Stimulated activated CD8-positive, alpha-beta memory T cell treated with anti-CD3 and anti-CD28 coated beads, Interleukin-12 subunit alpha, Interleukin-12 subunit beta, amount 100 ng/mL, for 1 hour (primary cell): ENCODE results near the gene IFITM10.

ENCODE experiments used
- DNase-seq: peaks from one replicate; pipeline ENCODE4 v3.0.0-alpha.2; 2020; ENCODE audit warnings: low read depth

IFITM10 gene

DNA sequence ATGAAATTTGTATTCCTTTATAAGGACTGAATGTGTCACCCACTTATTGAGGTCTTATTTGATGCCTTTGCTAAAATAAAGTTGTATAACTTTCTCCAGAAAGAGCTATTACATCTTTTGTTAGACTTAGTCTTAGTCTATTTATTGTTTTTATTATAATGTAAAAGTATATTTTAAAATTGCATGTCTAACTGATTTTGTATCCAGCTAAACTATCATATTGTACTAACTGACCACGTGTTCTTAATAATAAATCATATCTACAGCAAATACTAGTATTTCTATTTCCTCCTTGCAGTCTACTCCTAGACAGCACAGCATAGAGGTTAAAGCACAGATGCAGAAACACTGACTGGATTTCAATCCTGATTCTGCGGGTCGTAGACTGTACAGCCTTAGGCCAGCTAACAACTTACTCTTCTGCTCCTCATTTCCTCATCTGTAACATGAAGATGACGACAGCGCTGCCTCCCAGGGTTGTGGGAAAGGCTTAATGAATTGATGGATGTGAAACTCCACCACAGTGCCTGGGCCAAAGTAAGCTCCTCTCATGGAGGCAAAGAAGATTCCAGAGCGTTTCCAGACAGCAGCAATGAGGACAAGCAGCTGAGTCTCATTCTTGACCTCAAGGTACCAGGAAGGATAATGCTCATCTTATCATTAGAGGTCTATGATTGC lies 13.2 kb downstream of the IFITM10 start:
- DNase-seq, result no peak

DNA sequence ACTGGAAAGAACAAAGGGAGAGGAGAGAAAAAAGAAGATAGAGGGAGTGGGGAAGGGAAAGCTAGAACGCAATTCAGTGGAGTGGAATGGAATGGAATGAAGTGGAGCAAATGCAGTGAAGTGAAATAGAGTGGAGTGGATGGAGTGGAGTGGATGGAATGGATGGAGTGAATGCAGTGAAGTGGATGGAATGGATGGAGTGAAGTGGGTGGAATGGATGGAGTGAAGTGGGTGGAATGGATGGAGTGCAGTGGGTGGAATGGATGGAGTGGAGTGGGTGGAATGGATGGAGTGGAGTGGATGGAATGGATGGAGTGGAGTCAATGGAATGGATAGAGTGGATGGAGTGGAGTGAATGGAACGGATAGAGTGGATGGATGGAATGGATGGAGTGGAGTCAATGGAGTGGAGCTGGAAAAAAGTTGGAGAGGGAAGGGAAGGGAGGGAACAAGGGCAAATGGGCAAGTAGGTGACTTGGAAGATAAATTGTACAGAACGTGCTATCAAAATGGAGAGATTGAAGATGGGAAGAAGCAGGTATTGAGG lies 13.9 kb downstream of the IFITM10 start:
- no peak for DNase-seq

DNA sequence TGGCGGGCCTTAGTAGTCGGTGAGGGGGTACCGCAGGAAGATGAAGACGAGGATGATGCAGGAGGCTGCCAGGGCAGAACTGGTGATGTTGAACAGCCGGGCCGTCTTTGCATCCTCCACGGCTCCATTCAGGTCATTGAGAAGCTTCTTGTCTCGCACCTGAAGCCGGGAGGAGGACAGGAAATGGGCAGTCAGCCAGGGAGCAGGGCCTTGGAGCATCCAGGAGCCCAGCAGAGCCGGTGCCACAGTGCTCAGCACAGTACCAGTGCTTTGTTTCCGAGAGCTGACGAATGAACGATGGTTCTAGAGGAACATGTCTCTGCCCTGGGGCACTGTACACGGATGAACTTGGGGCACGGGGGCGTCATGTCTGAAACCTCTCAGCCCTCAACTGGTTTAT lies 15.1 kb downstream of the IFITM10 start:
- no peak for DNase-seq

DNA sequence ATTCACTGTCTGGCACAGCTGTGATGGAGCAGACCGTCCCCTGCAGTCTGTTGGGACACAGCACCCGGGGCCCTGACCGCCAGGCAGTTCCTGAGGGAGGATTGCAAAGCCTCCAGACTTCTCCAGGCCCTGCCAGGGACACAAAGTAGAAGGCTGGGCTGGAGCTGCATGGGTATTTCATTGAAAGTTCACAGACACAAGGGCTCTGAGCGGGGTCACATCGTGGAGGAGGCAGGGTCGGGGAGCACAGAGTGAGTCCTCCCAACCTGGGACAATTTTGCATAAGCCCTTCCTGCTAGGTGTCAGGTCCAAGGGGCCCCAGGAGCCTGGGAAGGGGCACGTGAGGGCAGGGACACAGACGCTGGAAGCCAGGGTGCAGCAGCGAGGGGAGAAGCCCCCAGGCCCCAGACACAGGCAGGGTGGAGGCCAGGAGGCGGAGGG lies 15.7 kb downstream of the IFITM10 start:
- DNase-seq, result no peak

DNA sequence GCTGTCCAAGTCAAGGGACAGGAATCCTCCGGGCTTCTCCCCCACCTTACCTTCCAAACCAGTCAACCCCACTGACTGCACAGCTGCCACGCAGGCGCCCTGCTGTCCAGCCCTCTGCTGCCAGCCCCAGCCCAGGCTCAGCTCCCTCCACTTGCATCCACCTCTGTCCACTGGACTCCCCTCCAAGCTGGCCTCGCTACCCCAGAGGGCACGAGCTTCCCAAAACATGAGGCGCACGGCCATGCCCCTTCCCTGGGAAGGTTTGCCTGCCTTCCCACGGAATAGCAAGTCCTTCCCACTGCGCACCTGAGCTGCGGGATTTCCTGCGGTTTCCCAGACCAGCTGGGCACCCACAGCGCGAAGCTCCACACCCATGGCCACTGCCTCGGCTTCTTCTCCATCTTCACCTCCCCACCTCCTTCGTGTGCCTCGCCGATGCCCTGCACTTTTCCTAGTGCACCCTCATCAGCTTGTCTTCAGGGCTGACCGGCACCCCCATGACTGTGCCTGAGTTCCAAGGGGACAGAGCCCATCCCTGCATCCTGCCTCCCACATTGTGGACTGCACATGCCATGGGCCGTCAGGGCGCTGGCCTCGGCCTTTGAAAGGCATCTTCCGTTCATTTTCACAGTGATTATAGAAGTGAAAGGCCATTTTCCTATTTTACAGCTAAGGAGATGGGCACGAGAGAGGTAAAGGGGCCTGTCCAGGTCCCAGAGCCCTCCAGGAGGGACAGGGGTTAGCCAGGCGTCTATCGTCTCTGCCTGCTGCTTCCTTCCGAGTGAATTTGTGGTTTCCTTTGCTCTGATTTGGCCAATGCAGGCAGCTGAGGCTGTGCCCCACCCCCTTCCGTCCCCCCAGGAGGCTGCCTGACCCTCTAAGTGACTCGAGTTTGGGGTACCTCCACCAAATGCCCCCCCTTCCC lies 16.4 kb downstream of the IFITM10 start:
- no peak for DNase-seq

DNA sequence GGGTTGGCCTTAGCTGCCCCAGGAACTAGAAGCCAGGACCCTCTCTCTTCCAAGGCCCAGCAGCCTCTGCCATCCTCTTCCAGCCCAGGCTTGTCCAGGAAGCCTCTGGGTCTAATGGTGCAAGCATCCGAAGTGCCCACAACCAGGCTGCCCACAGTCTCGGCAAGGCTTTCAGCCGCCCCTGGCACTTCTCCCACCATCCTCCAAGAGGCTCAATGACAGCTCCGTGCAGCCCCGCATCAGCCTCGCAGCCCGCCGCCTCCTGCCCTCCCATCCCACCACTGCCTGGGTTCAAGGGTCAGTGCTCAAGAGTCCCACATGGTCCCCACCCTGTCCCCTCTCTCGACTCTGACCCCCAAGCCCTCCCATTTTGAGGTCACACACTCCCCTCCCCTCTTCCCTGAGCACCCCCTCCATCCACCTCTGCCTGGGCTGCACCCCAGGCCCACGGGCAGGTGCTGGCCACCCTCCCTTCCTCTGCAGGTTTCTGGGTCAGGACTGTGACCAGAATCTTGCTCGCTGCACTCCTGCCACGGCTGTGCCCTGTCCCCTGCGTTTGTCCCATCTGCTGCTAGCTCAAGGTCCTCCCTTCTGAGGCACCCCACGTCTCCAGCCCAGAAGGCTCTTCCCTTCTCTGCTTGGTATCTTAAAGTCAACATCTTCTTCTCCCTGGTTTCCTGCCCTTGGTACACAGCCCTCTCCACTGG lies 17.2 kb downstream of the IFITM10 start:
- no peak for DNase-seq

DNA sequence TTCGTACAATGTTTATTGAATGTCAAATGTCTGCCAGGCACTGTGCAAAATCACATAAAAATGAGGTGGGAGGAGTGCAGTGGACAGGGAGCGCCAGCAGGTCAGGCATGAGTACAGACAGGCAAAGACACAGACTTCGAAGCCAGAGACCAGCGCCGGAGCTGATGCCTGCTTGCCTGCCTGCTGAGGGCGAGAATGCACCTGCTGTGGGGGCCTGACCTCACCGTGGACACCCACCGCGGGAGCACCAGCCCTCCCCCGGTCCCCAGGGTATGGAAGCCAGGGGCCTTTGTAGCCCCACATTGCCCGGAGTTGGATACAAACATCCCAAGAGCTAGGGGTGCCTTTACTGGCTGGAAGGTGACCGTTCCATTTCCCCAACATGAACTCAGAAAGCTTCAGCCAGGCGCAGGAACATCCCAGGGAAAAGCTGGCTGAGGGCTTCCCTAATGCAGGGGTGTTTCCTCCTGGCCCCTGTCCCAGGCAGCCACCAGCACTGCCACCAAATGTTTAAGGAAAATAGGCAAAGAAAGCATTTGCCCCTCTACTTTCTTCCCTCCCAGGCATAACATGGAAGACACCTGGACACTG lies 17.9 kb downstream of the IFITM10 start:
- no peak for DNase-seq

DNA sequence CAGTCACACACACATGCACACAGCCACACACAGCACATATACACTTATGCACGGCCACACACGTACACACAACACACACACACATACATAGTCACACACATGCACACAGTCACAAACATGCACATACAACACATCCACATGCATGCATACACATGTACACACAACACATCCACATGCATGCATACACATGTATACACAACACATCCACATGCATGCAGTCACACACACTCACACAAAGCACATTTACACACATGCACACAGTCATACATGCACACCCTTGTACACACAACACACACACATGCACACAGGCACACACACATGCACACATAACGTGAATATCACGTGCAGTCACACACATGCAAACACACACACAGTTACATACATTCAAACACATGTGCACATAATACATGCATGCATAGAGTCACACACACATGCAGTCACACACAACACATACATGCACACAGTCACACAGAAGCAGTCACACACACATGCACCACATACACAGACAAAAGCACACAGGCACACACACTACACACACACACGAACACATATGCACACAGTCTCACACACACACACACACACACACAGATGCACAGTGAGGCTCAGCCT lies 18.8 kb downstream of the IFITM10 start:
- no peak for DNase-seq

DNA sequence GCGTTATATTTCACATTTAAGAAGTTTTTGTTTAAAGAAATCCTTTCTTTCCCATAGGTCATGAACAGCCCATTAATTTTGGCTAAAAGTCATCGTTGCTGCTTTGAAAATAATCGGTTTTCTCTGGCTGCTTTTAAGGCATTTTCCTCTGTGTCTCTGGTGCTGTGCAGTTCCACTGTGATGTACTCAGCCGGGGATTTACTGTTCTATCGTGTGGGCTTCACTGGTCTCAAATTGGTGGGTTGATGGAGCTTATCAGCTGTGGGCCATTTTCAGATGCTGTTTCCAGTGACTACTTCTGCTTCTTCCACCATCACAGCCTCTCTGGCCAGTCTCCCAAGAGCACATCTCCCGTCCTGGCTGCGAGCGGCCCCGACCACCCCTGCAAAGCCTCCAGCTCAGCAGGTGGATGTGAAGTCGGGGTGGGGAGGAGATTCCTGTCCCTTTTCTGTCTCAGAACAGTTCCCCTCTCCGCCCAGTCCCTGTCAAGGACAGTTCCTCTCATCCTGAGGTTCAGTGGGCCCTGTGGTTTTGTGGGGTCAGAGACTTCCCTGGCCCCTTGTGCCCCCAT lies 20.3 kb downstream of the IFITM10 start:
- DNase-seq, result no peak

DNA sequence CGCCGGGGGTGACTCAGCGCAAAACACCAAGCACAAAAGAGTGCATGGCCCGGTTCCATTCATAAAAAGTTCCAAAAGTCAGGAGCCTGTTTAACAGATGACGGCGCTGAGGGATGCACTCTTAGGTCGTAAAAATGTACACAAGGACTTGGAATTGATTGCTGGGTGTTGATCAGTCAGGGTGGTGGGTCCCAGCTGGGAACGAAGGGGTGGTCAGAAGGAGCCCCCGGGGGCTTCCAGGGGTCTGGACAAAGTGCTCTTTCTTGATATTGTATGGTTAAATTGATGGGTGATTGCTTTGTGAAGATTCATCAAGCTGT lies 20.7 kb downstream of the IFITM10 start:
- no peak for DNase-seq

DNA sequence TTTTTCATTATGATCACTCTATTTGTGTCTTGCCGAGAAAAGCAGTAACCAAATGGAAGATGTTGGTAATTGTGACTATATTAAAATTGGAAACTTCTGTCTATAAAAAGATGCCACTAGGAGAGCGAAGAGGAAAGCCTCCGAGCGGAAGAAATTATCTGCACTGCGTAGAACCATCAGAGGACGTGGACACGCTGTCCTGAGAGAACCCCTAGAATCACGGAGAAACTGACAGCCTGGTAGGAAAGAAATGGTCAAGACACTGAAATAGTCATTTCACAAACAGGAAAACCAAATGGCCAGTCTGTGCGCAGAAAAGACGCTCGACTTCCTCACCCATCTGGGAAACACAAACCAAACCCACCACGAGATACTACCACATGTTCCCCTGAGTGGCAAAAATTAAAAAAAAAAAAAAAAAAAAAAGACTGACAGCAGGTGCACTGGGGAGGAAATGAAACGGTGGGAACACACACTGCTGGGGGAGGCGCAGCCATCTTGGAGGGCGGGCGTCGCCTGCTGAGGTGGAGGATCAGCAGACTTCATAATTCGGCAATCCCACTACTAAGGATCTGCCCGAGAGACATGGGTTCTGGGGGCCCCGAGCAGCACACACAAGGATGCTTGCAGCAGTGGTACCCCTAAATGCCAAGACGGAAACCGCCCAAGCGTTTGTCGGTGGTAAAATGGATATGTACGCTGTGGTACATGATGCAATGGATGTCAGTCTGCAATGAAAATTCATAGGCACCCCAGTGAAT lies 21.3 kb downstream of the IFITM10 start:
- DNase-seq, result no peak

DNA sequence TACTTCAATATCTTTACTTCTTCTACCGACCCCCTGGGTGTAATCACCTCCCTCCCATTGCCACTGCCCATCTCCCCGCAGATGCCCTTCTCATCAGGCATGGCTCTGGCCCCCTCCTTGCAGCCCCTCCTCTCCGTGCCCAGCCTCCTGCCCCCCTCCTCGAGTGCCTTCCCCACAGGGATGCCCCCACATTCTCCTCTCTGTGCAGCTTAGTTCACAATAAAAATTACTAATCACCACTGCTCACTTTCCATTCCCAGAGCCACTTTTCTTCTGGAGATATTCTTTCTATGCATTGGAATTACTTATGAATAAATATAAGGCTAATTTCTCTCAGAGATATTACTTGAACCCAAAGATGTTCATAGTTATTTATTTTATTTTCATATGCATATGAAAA lies 22.1 kb downstream of the IFITM10 start:
- DNase-seq, result no peak

DNA sequence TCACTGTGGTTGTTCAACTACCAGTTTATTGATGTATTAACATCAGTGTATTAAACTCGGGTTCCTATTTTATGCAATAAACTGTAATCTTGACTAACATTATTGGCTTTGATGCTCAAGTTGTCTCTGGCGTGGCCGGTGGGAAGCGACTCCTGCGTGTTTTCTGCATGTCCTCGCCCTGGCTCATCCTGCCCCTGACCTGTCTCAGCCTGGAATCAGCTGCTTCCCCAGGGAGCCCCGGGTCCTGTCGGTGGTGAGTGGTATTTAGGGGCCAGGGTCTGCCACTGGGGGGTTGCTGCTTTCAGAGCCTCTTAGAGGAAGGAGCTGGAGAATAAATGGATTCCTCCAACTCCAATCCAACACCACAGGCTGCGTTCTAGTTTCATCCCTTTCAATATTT lies 22.5 kb downstream of the IFITM10 start:
- DNase-seq, result no peak

DNA sequence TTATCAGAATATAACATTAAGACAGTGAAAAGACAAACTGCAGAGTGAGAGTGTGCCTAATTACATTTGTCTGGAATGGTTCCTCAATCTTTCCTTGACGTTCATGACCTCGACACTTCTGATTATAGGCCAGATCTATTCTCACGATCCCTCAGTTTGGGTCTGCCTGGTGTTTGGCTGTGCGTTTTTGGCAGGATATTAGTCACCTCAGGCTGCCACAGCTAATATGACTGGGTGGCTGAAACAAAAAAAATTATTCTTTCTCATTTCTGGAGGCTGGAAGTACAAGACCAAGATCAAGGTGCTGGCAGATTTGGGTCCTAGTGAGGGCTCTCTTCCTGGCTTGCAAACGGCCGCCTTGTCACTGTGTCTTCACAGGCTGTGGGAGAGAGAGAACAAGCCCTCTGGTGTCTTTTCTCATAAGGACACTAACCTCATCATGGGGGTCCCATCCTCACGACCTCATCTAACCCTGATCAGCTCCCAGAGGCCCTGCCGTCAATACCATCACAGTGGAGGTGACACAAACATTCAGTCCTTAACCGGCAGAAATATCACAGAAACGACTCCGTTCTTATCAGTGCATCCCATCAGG lies 23.2 kb downstream of the IFITM10 start:
- no peak for DNase-seq

DNA sequence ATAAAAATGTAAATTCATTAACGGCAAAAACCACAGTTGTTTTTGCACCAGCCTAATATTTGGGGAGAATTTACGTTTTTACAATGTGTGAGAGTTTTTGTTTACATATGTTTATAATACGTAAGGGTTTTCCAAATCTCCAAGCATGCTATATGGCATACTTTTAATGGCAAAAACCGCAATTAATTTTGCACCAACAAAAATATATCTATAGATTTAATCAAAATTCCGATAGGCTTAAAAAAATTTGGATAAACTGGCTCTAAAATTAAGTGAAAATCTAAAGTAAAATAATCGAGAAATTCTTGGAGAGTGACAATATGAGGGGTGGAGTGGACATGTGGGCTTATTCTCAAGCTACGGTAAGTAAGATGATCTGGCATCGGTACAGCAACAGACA lies 30.6 kb downstream of the IFITM10 start:
- no peak for DNase-seq

DNA sequence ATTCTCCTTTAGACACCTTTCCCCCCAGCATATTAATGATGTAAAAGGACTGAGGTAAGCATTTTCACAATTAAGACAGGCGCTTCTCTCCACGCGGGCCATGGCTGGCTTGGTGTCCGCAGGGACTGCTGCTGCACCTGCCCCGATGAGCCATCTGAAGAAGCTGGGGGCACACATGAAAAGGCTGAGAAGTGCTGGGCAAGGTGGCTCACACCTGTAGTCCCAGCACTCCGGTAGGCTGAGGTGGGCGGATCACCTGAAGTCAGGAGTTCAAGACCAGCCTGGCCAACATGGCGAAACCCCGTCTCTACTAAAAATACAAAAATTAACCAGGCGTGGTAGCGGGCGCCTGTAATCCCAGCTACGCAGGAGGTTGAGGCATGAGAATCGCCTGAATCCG lies 32.1 kb downstream of the IFITM10 start:
- DNase-seq, result no peak

DNA sequence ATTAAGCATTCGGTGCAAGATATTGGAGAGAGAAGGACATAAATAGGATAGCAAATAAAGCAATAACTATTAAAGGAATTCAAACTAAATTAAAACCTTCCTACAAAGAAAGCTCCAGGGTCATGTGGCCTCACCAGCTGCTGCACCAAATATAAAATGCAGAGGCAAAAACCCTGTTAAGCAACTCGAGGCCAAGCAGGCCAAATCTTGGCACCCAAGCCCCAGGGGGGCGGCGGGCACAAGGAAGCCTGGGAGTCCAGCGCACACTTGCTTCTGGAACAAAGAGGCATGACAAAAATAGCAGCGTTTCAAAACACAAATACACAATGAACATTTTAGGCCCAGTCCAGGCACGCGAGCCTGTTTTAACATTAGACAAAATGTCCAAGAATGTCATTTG lies 32.6 kb downstream of the IFITM10 start:
- no peak for DNase-seq

DNA sequence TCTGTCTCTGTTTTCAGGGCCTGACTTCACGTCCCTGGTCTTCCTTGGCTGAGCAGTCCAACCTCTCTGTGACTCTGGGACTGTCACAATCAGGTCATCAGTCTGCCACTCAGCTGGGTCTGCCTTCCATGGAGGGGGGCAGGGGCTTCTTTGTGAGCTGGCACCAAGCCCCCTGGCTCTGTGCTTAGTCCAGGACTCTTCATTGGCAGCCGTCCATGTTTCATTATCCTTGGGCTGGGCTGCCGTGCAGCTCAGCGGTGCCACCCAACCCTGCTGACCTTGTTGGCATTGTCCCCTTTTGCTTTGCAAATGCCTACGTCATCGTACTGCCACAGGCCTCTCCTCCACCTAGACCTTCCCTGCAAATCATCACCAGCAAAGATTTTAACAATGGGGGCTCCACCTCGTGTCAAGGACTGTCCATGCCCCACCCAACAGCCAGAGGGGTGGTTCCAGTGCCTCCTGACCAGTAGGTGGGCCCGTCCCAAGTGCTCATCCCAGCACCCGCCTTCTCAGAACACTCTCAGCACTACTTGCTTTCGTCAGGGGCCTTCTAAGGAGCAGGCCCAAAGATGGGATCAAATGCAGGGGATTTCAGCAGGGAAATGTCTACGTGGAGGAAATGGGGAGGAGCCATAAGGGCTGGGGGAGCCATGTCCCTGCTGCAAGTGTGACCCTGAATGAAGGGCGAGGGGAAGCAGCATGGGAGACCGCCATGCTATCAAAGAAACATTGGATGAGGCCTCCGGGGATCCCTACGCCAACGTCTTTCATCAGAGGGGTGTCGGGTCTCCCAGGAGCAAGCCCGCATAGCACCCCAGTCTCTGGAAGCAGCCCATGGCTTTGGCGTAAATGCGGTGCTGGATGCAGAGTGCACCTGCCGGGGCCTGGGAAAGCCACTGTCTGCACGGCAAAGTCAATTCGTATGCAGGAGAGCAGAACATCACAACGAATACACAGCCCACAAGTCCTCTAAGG lies 35.2 kb downstream of the IFITM10 start:
- DNase-seq, result no peak

DNA sequence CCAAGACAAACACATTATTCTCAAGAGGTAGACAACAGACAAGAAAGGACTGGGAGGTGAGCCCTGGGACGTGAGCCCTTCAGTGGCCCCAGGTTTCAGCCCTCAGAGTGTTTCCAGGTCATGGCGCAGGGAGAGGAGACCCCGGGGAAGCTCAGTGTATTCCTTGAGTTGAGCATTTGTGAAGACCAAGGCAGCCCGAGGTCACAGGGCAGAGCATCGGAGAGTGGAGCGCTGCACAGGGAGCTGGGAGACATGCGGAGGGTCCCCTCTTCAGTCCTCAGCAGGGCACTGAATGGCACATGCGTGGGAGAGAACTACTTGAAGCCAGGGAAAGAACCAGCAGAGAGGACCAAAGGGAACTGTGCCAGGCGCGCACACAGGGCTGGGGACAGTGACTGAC lies 41.7 kb downstream of the IFITM10 start:
- DNase-seq, result no peak
